Dermis microvascular lymphatic vessel endothelial cell (primary cell): ENCODE measurements around the gene OVAAL. TPM values are rescaled to one million over a fixed set of nuclear protein-coding genes. Genes with fewer than 3 reads are reported as not detected.
A peak's percentile ranks its signal among the peaks of the same experiment; 100 is the strongest.

Source experiments
- DNase-seq, 2 donors: peaks; one replicate each; pipeline versions ENCODE4 v3.0.0 to v3.0.0-alpha.2; 2010; ENCODE audit warnings: low read depth in 2 of 2
- total RNA-seq: library from RNA; depleted of rRNA; stranded (reverse); fragments of >200 nt; gene quantifications from 2 replicates; pipeline ENCODE4 v1.2.1, GENCODE V29; 2014

The OVAAL gene
- total RNA-seq, 1 donor from 2014 or later = not detected

- no peak for DNase-seq
These were observed 12.5 kb downstream of the OVAAL start for GRCh38 chr1:180571060-180571831.

GRCh38 chr1:180571832-180572636, 13.3 kb downstream of the OVAAL start:
- DNase-seq = no peak

DNA sequence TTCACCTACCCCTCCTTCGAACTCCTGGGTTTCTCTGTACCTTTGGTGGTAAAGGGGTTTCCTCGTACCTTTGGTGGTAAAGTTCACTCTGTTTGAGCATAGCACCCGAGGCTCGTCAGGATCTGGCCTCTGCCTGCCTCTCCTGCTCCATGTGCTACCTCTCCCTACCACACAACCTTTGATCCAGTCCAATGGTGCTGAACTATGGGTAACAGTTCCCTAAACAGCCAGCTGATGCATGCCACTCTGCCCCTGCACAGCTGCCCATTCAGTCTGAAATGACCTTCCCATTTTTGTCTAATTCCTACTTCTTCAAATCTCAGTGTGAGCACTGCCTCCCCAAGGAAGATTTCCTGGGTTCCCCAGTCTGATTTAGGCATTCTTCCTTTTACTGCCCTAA, 14.0 kb downstream of the OVAAL start:
- DNase-seq = no peak

GRCh38 chr1:180574031-180574713, 15.4 kb downstream of the OVAAL start:
- no peak for DNase-seq

DNA sequence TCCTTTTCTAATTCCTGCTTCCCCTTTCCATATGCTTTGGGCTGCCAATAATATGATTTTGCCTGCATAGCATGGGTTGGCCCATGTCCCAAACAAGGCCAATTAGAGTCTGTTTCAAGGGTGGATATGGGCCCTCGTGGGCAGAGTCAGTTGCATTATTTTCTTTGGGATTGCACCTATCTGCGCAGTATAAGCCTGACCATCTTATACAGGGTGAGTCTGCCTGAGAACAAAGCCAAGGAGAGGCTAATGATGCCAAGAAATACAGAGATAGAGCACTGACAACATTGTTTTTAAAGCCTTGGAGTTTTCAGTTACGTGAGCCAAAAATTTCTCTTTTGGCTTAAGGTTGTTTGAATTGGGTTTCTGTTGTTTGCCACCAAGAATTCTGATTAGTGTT, 18.6 kb downstream of the OVAAL start:
- peak in 1 of 2 donors; percentile 17 for DNase-seq

GRCh38 chr1:180579961-180580611, 21.3 kb downstream of the OVAAL start:
- DNase-seq = peak; percentile 16 to 21

- no peak for DNase-seq
These were observed 22.9 kb downstream of the OVAAL start for GRCh38 chr1:180581635-180582039.

GRCh38 chr1:180584869-180585268, 26.1 kb downstream of the OVAAL start:
- no peak for DNase-seq

GRCh38 chr1:180585994-180586359, 27.2 kb downstream of the OVAAL start:
- DNase-seq = no peak

DNA sequence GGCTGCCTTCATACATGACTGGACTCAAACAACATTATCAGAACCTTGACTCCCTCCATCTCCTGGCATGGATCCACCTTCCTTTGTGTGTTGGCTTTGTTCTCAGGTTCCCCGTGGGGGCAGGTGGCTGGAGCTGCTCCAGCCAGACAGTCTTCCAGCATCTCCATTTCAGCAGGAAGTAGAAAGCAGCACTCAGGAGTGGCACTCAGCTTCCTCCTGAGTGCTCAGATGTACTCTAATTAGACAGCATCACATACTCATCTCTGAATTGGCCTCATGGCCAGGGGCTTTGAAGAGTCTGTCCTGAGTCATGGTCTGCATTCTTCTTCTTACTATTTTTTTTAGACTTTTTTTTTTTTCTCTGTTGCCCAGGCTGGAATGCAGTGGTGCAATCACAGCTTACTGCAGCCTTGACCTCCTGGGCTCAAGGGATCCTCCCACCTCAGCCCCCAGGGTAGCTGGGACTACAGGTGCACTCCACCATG, 27.9 kb downstream of the OVAAL start:
- DNase-seq = peak in 1 of 2 donors; percentile 14

GRCh38 chr1:180588121-180588520, 29.4 kb downstream of the OVAAL start:
- no peak for DNase-seq

- DNase-seq = no peak
These were observed 32.1 kb downstream of the OVAAL start for GRCh38 chr1:180590889-180591288.

- no peak for DNase-seq
These were observed 34.6 kb downstream of the OVAAL start for GRCh38 chr1:180593382-180593781.

DNA sequence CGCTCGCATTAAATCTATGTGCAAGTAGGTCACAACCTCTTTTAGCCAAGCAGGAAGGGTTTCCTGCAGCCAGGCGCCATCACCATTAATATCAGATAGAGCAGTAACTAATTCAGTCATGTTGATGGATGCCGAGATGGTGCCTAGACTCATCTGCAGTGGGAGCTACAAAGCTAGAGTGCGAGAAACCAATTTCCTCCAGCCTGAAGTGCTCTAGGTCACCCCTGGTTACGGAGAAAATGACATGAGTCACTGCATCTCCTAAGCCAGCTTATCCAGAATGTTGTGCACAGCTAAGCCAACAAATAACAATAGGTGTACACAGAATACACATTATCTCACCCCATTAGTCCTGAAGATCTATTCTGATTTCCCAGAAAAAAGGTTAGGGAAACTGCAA, 36.0 kb downstream of the OVAAL start:
- DNase-seq = no peak

DNA sequence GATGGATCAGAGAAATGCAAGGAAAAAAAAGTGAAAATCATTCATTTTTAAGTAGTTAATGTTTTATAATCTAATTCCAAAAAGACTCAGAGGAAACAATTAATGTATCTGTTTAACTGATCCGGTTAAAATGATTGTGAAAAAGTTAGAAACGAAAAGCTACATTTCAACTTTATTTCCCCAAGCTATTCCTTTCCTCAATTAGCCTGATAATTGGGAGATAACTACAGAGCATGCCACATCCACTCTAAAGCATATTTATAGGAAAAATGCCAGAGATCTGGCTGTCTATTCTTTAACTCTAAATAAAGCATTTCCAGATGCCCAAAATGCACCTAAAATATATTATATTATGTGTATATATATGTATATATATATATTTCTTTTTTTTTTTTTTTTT, 37.2 kb downstream of the OVAAL start:
- no peak for DNase-seq

DNA sequence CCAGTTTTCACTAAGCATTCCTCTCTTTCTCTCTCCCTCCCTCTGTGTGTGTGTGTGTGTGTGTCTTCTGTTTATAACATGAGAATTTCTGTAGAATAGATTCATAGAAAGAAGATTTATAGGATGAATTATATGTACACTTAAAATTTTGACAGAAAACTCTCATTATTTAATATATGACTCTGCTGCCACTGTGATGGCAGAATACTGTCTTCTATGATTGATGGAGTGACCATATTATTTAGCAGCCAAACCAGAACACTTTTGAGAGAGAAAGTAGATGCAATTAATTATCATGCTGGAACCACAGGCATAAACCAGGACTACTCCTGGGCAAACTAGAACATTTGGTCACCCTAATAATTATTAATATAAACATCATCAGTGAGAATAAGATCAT, 38.8 kb downstream of the OVAAL start:
- DNase-seq = no peak

DNA sequence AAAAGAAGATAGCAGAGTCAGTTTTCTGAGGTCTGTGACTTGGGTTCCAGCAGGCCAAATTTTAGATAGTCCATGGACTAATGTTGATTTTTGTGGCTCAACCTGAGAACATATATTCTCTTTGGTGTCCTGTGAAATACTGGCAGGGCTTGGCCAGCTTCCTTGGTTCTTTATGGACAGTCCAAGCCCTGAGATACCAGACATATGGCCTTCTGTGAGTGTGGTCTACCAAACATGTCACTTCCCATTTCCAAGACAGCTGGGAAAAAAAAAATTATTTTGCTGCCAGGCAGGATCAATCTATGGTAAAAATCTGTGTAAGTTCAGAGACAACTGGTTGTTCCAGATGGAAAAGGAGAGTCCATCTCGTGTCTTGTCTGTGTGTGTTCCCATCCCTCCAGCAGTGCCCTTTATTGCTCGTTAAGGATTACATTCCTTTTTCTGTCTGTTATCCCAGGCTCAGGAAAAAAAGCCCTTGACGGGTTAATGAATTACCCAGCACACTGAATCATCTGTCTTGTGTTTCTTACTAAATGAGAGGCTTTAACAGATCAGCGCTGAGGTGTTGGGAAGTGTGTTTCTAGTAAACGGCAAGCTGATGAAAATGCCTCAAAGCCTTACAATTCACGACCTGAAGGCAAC, 39.7 kb downstream of the OVAAL start:
- no peak for DNase-seq

DNA sequence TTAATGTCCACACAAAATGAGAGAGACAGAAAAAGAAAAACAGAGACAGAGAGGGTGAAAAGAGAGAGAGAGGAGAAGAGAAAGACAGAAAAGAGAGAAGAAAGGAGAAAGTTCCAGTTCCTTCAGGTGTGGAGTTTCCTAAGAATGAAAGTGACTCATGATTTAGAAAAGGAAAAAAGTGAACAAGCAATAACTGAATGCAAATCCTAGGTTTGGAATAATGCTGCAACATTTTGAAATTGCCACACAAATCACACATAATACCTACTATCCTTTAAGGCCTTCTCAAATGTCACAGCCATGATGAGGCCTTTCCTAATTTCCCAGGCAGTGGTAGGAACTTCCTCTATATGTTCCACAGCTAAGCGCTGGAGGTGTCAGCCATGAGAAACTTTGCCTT, 41.6 kb downstream of the OVAAL start:
- no peak for DNase-seq

DNA sequence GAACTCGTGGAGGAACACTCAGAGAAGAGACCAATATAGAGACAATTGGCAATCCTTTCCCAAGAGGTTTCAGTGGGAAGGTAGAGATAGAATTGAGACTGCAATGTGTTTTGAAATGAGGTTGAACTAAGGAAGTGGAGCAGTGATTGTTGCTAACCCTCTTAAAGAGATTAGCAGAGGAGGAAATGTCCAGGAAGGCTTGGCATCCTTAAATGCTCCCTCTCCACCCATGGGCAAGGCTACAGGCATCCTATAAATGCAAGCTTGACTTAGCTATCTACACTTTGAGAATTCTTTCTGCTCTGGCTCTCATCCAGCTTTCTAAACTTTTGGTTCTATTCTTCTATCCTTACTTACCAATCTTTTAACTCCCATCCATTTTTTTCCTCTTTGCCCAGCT, 42.7 kb downstream of the OVAAL start:
- DNase-seq = no peak

DNA sequence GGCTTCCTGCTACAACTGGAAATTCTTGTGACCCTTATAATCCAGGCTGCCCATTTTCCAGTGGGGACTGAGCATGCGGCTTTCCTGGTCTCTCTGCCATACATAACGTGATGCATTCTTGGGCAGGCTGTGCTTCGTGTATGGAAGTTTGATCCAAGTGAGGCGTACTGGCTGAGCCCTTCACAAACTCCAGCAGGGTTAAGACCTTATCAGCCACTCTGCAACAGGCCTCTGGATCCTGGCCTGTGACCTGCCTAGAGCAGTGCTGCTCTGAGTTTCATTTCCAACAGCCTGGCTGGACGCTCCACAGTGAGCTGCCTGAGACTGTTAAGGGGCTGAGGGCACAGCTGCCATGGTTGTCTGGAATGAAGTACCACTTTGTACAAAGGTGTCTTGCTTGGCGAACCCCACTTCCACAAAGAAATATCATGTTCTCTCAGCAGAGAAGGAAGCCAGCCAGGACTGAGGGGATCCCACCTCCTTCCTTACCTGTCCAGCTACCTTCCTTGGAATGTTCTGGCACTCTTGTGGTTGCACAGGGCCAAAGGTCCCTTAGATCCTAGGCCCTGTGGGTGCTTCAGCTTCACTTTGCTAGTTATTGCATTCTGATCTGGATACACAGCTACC, 44.6 kb downstream of the OVAAL start:
- DNase-seq = no peak

DNA sequence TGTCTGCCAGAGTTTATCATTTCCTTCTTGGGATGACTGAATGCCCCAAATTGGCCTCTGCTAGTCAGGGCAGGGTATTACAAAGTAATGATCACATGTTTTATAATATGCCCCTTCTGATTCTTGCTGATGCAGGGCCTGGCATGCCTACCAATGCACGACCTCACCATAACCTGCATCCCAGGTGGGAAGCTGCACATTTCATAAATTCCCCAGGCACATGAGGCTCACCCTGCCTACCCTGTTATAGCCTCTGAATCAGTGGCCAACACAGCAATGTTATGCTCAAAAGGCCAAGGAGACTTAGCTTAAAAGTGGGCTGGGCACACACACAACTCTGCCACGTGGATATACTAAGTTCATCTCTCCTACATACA, 45.1 kb downstream of the OVAAL start:
- DNase-seq = no peak
